ENCODE results near the gene TTN.

- TF ChIP-seq, protein P1, sequence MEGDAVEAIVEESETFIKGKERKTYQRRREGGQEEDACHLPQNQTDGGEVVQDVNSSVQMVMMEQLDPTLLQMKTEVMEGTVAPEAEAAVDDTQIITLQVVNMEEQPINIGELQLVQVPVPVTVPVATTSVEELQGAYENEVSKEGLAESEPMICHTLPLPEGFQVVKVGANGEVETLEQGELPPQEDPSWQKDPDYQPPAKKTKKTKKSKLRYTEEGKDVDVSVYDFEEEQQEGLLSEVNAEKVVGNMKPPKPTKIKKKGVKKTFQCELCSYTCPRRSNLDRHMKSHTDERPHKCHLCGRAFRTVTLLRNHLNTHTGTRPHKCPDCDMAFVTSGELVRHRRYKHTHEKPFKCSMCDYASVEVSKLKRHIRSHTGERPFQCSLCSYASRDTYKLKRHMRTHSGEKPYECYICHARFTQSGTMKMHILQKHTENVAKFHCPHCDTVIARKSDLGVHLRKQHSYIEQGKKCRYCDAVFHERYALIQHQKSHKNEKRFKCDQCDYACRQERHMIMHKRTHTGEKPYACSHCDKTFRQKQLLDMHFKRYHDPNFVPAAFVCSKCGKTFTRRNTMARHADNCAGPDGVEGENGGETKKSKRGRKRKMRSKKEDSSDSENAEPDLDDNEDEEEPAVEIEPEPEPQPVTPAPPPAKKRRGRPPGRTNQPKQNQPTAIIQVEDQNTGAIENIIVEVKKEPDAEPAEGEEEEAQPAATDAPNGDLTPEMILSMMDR (conservative IDR thresholded peaks at IDR 0.05; ENCODE audit: low read length), result no peak
- TF ChIP-seq EZH2phosphoT487 (IDR thresholded peaks at IDR 0.05; ENCODE audit: borderline replicate concordance), result no peak
Observed at GRCh38 chr2:178629463-178629862, 177.8 kb downstream of the TTN start.
